GM19025 (cell line): Measurements from ENCODE around the gene MIGA1.
"Not testable (repeated sequence)": the region's sequence is repeated elsewhere in the genome, so short reads cannot be mapped to it uniquely, and the experiment has no call there.

Source experiments
- ATAC-seq: cut with Tn5 transposase; IDR thresholded peaks from one replicate; pipeline ENCODE4 v1.9.1; 2021; ENCODE audit warnings: mild to moderate bottlenecking, low read depth, moderate library complexity; ENCODE audit not compliant: unreplicated experiment

MIGA1 gene

DNA sequence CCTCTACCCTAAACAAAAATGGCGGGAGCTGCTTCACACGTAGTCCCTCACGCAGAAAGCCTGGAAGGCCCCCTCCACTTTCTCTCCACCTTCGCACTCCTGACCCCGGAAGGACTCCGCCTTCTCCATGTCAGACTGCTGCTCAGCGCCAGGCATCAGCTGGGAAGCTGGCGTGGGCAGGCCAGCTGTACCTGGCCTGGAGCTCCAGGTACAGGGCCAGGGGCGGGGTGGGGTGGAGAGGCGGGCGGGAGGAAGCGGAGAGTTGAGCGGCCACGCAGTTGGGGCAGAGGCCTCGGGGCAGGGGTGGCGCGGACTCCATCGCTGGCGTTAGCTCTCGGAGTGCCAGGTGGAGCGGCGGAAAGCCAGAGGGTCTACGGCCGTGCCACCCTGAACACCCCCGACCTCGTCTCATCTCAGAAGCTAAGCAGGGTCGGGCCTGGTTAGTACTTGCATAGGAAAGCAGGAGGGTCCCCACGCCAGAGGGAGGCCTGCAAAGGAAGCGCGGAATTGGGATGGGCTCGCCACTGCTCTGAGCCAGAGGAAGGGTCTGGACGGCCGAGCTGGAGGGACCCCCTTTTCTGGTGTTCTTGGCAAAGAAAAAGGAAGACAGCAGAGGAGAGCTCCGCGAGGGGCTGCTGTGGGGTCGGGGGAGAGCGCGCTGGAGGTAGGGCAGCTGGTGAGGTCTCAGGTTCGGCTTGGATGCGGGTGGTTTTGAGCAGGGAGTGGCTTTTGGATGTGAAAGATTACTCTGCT, at the start of gene MIGA1:
TSS of gene MIGA1 (plus strand) at position 121 of the 753 bp plus-strand sequence. CDS start 3,604 bp downstream, outside the sequence.
- peak; percentile 96 for ATAC-seq

- no peak for ATAC-seq
Measured at GRCh38 chr1:77732090-77732489, 47.4 kb upstream of the MIGA1 start.

DNA sequence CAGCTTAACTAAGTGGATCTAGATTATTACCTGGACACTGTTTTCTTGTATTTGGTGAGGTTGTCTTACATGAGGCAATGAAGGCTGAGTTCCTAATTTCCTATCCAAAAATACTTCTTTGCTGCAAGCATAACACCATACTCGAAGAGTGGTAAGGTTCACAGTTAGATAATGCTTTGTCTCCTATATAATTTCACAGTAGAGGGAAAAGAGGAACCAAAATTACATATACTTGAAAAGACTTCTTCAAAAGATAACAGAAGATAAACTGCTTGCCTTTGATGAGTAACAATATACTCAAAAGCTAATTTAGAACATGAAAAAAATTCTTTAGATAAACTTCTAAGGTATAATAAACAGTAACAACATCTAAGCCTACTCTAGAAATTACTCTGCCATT, 40.2 kb upstream of the MIGA1 start:
- ATAC-seq = no peak

DNA sequence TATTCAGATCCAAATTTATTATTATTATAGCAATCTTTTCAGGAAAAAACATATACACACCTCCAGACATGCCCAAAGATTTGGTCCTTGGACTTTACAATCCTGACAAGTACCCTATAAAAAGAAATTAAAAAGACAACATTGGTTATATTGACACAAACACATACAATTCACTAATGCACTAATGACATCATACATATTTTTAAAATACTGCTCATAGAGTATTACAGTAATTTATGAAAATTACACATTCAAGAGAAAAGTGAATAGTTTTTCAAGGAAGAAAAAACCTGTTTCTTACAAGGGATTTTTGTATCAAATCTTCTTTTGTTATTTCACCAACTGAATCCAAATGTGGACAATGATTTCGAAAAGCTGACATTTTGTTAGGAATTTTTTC, 38.1 kb upstream of the MIGA1 start:
- no peak for ATAC-seq

DNA sequence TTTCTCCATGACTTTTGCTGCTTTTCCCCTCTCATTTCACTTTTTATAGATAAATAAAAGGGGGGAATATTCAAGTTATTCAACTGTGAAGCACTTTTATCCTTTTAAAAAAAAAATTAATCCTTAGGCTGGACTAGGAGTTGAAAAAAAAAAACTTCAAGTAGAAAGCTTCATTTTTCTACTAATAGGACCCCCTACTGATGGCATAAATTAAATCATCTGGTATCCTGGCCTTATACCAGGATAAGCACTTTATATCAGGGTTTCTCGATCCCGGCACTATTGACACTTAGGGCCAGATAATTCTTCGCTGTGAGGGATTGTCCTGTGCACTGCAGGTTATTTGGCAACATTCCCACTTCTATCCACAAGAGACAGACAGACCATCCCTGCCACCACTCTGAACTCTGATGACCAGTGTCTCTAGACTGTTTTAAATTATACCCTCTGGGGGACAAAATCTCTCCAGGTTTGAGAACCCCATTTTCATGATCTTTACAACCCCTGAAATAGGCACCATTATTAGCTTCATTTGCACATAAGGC, 37.4 kb upstream of the MIGA1 start:
- no peak for ATAC-seq

DNA sequence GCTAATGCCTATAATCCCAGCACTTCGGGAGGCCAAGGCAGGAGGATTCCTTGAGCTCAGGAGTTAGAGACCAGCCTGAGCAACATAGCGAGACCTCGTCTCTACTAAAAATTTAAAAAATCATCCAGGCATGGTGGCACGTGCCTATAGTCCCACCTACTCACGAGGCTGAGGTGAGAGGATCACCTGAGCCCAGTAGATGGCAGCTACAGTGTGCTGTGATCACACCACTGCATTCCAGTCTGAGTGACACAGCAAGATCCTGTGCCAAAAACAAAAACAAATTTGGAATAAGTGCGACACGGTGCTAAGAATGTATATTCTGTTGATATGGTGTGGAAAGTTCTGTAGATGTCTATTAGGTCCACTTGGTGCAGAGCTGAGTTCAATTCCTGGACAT, 34.9 kb upstream of the MIGA1 start:
- ATAC-seq = no peak

DNA sequence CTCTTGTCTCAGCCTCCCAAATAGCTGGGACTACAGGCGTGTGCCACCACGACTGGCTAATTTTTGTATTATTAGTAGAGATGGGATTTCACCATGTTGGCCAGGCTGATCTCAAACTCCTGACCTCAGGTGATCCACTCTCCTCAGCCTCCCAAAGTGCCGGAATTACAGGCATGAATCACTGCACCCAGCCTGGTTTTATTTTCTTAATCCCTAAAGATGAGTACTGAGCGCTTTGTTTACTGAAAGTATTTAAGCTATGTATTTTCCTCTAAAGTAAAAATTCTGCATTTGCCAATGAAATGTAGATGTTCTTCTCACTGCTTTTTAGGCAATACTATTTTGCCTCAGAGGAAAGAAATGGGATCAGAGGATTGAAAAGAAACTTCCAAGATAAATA, 30.0 kb upstream of the MIGA1 start:
- ATAC-seq = not testable (repeated sequence)

DNA sequence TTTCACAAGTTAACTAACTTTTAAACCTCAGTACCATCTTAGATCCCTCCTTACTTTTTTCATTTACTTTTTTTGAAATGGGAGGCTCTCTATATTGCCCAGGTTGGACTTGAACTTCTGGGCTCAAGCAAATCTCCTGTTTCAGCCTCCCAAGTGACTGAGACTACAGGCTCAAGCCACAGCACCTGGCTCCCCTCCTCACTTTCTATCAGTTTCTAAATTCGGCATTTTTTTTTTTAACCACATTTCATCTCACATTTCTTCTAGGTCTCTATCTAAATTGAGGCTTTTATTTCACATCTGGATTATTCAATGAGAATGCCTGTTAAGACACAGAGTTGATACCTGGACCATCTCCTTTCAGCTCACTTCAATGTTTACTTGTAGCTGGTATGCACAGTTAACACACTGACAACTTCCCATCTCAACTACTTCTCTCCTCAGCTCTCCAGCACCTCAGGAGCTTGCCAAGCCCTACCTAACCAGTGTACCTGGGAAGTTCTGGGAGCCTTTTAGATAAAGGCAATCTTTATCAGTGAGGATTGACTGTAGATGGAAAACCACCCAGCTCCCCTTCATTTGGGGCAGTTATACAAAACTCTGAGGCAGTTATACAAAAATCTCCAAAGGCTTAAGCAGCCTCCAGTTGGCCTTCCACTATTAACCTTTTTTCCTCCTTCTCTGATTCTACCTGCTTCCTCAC, 23.2 kb upstream of the MIGA1 start:
- ATAC-seq = no peak

GRCh38 chr1:77757066-77757584, 22.3 kb upstream of the MIGA1 start:
- ATAC-seq = no peak

DNA sequence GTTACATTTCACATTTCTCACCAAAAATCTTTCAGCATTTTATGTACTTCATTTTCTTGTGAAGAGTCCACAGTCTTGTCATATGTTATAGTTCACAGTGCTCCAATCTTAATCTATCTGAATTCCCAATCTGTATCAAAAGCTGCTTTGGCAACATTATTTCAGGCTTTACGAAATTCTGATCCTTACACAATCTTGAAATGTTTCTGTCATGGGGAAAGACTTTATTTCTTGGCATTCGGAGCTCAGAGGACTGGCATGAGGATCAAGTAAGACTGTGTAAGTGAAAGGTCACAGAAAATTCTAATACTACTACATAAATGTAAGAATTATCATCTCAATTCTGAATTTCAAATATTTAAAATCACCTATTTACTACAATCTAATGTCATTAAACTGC, 21.8 kb upstream of the MIGA1 start:
- ATAC-seq = no peak

DNA sequence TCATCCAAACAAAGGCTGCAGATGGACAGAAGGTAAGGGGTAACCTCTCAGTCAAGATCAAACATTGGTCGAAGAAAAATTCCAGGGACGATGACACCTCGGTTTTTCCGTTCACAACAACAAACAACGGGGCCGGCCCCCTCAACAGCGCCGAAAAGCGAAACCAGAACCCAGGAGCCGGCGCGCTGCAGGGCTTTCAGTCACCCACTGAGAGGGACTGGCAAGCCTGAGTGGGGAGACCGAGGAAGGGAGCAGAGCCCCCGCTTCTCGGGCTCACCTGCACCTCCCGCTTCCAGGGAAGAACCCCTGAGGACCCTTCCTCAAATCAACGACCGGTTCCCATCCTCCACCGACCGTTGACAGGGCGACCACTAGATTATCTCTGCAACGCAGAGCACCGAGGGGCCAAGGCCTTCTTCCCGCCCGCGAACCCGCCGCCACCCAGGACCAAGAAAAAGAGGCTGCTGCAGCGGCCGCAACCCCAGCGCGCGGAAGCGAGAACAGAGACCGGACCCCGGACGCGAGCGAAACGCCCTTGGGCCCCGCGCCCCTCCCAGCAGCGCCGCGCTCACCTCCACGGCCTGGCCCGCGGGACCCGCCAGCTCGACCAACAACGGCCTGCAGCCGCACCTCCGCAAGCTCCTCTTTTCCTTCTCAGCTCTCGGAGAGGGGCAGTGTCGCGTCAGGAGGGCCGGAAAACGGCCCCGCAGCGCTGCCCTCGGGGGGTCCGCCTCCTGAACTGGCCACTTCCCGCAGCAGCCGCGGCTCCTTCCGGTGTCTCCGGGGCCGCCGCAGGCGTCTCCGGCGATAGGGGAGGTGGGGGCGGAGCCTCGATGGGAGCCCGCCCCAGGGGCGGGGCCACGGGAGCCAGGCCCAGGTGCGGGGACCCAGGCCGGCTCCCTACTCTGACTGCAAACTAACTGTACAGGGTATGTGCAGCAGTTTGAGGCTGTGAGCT, 20.1 kb upstream of the MIGA1 start, which contains the start of gene USP33:
TSS of gene USP33 (minus strand) at position 782 of the 958 bp plus-strand sequence. CDS start 18,155 bp downstream, outside the sequence.
- peak; percentile 96 for ATAC-seq

DNA sequence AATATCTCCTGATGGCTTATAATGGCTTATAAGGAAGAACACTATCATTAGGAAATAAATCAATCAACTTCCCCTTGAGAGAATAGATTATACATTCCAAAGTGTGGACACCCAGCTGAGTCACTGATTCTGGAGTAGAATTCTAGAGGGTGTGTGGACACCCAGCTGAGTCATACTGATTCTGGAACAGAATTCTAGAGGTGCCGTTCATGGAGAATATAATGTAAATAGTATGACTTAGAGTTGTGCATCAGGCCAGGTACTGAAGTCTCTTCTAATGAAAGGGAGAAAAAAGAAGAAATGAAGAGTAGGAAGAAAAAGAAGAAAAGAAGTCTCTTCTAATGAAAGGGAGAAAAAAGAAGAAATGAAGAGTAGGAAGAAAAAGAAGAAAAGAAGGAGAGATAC, 17.4 kb upstream of the MIGA1 start:
- no peak for ATAC-seq

DNA sequence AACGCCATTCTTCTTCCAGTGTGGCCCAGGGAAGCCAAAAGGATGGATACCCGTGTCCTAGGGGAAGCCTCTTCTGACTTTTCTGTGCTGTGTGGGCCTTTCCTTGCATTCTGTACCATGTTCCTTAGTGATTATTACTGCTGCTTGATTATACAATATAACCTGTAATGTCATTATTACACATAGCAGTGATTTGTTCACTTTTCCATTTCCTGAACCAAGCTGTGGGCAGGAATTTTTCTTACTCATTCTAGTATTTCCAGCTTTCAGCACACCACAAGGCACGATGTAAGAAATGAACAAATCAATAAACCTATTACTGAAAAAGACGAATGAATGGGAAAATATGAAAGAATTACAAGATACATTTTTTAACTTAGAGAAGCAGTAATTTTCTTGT, 11.4 kb upstream of the MIGA1 start:
- ATAC-seq = no peak

GRCh38 chr1:77776007-77776700, 3.3 kb upstream of the MIGA1 start:
- ATAC-seq = no peak

GRCh38 chr1:77781683-77782082, 2.2 kb downstream of the MIGA1 start:
- ATAC-seq = no peak

DNA sequence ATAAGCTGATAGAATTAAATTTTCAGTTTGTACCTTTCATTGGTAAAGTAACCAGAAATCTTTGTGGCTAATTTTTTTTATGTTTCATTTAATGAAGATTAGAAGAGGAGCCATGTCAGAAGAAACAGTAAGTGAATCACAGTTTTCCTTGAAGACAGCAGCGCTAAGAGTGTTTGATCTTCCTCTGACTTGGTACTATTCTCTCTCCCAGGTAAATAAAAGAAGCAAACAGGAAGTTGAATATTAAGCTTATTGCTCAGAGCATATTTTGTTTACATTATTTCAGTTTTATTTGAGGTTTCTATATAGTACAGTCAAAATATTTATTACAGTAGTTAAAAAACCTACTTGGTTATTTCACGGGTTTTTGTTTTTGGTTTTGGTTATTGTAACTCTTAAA, 3.7 kb downstream of the MIGA1 start:
- ATAC-seq = no peak

- not testable (repeated sequence) for ATAC-seq
Measured at GRCh38 chr1:77786093-77786741, 6.8 kb downstream of the MIGA1 start.

GRCh38 chr1:77794550-77794949, 15.1 kb downstream of the MIGA1 start:
- no peak for ATAC-seq
